Suprapubic skin (tissue), 4 donors: Measurements from ENCODE around the gene MB21D2. TPM values are rescaled to one million over a fixed set of nuclear protein-coding genes. Genes with fewer than 3 reads are reported as not detected.

ENCODE experiments used
- DNase-seq, 2 donors: peaks; one replicate each; pipeline ENCODE4 v3.0.0-alpha.2; 2019; ENCODE audit warnings: low spot score in 2 of 2
- H3K27ac ChIP-seq: fragments of 200-600 bp; sonication (generic); one replicate; pipeline ENCODE4 v1.5.1; 2019
- H3K27me3 ChIP-seq: fragments of 200-600 bp; sonication (generic); one replicate; pipeline ENCODE4 v1.5.1; 2019
- H3K36me3 ChIP-seq: fragments of 200-600 bp; sonication (generic); one replicate; pipeline ENCODE4 v1.5.1; 2019
- H3K4me1 ChIP-seq: fragments of 200-600 bp; sonication (generic); one replicate; pipeline ENCODE4 v1.5.1; 2019
- H3K4me3 ChIP-seq: fragments of 200-600 bp; sonication (generic); one replicate; pipeline ENCODE4 v1.5.1; 2019; ENCODE audit warnings: mild to moderate bottlenecking
- H3K9me3 ChIP-seq: fragments of 200-600 bp; sonication (generic); one replicate; pipeline ENCODE4 v1.5.1; 2019
- CTCF ChIP-seq, 2 donors: fragments of 200-600 bp in 1 of 2; fragments of 450-650 bp in 1 of 2; sonication (generic) in 1 of 2; IDR thresholded peaks; one replicate each; pipeline ENCODE4 v1.5.1; 2016 to 2019; ENCODE audit warnings: antibody characterized with exemption in 2 of 2, mild to moderate bottlenecking in 1 of 2, moderate library complexity in 1 of 2
- EP300 ChIP-seq: sonication (generic); formaldehyde crosslinking; IDR thresholded peaks from one replicate; pipeline ENCODE4 v1.6.1; 2017; ENCODE audit warnings: antibody characterized with exemption
- POLR2A ChIP-seq, 2 donors: fragments of 450-650 bp; IDR thresholded peaks; one replicate each; pipeline ENCODE4 v1.6.1; 2017; ENCODE audit warnings: antibody characterized with exemption in 2 of 2, mild to moderate bottlenecking in 2 of 2, moderate library complexity in 2 of 2
- POLR2AphosphoS5 ChIP-seq, 3 donors: sonication (generic); formaldehyde crosslinking; IDR thresholded peaks; one replicate each; pipeline ENCODE4 v1.6.1; 2017; ENCODE audit warnings: antibody characterized with exemption in 3 of 3
- WGBS: methylation state at CpG from one replicate; pipeline ENCODE4 v1.1.5; 2018; 5-methylcytosine and 5-hydroxymethylcytosine counted together
- total RNA-seq, 4 donors: library from RNA; depleted of rRNA; stranded (reverse); fragments of >200 nt; gene quantifications; one replicate each; pipeline ENCODE4 v1.1.0, GENCODE V29; 2016

Gene MB21D2
- total RNA-seq, 4 donors from 2014 or later: 9.2 to 12.2 (median 10.7) TPM

DNA sequence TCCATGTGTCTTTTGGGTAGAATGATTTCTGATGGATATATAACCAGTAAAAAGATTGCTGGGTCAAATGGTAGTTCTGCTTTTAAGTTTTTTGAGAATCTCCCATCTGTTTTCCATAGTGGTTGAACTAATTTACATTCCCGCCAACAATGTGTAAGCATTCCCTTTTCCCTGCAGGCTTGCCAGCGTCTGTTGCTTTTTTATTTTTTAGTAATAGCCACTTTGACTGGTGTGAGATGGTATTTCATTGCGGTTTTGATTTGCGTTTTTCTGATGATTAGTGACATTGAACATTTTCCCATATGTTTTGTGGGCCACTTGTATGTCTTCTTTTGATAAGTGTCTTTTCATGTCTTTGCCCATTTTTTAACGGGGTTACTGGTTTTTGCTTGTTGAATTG is 36.3 kb upstream of the MB21D2 start:
- Histone ChIP-seq H3K27me3 (no peaks in the 10 kb centered on the region), H3K4me1 (peaks cover 3% of the 10 kb centered on the region), H3K27ac (no peak overlapping the region), H3K4me3 (no peak overlapping the region), H3K36me3 (no peaks in the 10 kb centered on the region), H3K9me3 (no peaks in the 10 kb centered on the region)
- no peak for DNase-seq
- 76% methylated on average over 5 of the region's 5 CpGs for WGBS
- TF ChIP-seq POLR2AphosphoS5 (IDR thresholded peaks at IDR 0.05) (no peak), POLR2A (IDR thresholded peaks at IDR 0.05) (no peak), CTCF (IDR thresholded peaks at IDR 0.05) (no peak), EP300 (no peak)

DNA sequence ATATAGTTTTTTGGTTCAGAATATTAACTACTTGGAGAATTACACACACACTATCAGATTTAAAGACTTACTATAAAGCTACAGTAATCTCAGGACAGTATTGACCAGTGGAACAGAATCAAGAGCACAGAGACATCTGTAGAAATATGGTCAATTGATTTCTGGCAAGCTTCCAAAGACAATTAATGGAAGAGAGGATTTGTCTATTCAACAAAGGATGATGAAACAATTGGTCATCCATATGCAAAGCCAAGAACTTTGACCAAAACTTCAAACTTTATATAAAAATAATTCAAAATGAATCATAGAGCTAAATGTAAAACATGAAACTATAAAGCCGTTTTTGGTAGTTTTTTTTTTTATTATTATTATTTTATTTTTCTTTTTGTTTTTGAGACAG is 29.8 kb upstream of the MB21D2 start:
- no peaks in the 10 kb centered on the region for H3K4me1 ChIP-seq
- H3K27me3 ChIP-seq: no peaks in the 10 kb centered on the region
- TF ChIP-seq POLR2AphosphoS5 (IDR thresholded peaks at IDR 0.05) (no peak), EP300 (no peak), POLR2A (IDR thresholded peaks at IDR 0.05) (no peak), CTCF (IDR thresholded peaks at IDR 0.05) (no peak)

GRCh38 chr3:192943393-192943792 is 25.7 kb upstream of the MB21D2 start:
- WGBS: 65% methylated on average over 2 of the region's 2 CpGs
- Histone ChIP-seq H3K9me3 (no peaks in the 10 kb centered on the region), H3K4me1 (no peaks in the 10 kb centered on the region), H3K4me3 (no peak overlapping the region), H3K27me3 (no peaks in the 10 kb centered on the region), H3K36me3 (no peaks in the 10 kb centered on the region), H3K27ac (no peak overlapping the region)
- TF ChIP-seq POLR2A (IDR thresholded peaks at IDR 0.05) (no peak), EP300 (no peak), CTCF (IDR thresholded peaks at IDR 0.05) (no peak), POLR2AphosphoS5 (IDR thresholded peaks at IDR 0.05) (no peak)
- no peak for DNase-seq

More for the DNA sequence above, 29.8 kb upstream of the MB21D2 start:
- DNase-seq: no peak
- Histone ChIP-seq H3K4me3 (no peak overlapping the region), H3K27ac (no peak overlapping the region), H3K36me3 (no peaks in the 10 kb centered on the region), H3K9me3 (no peaks in the 10 kb centered on the region)
- WGBS: 94% methylated on average over 1 of the region's 1 CpG

- Histone ChIP-seq H3K27ac (no peak overlapping the region), H3K36me3 (no peaks in the 10 kb centered on the region), H3K4me3 (no peak overlapping the region), H3K9me3 (no peaks in the 10 kb centered on the region), H3K27me3 (no peaks in the 10 kb centered on the region), H3K4me1 (no peaks in the 10 kb centered on the region)
- DNase-seq: no peak
- TF ChIP-seq POLR2AphosphoS5 (IDR thresholded peaks at IDR 0.05) (no peak), CTCF (IDR thresholded peaks at IDR 0.05) (no peak), EP300 (no peak), POLR2A (IDR thresholded peaks at IDR 0.05) (no peak)
- WGBS: 81% methylated on average over 2 of the region's 2 CpGs
Observed at GRCh38 chr3:192942625-192943024, 25.0 kb upstream of the MB21D2 start.

DNA sequence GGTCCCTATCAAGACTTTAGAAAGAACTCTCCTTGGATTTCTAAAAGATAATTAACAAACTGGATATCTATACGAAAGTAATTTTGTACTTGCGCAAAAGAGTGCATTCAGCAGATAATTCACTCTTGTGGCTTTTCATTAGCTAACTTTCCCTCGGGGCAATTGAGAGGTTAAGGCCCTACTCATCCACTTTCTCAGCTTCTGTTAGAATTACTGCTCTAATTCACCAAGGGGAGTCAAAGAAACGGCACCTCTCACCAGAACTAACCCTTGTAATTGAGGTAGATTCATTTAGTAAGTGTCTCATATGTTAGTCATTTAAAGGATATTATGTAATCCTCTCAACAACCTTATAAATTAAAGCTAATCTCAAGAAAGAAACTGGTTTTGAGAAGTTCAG is 22.5 kb upstream of the MB21D2 start:
- no peak overlapping the region for H3K4me3 ChIP-seq
- 54% methylated on average over 4 of the region's 4 CpGs for WGBS
- H3K27me3 ChIP-seq: no peaks in the 10 kb centered on the region
- no peaks in the 10 kb centered on the region for H3K36me3 ChIP-seq
- no peaks in the 10 kb centered on the region for H3K9me3 ChIP-seq
- no peak for DNase-seq
- H3K4me1 ChIP-seq: no peaks in the 10 kb centered on the region
- H3K27ac ChIP-seq: no peak overlapping the region
- TF ChIP-seq EP300: no peak
- no peak for TF ChIP-seq POLR2A (IDR thresholded peaks at IDR 0.05)
- no peak for TF ChIP-seq POLR2AphosphoS5 (IDR thresholded peaks at IDR 0.05)
- TF ChIP-seq CTCF (IDR thresholded peaks at IDR 0.05): no peak
